K562 (cell line): ENCODE results near the gene DIP2C. TPM values are rescaled to one million over a fixed set of nuclear protein-coding genes. Genes with fewer than 3 reads are reported as not detected.

Source experiments
- CXXC5 ChIP-seq: fragments of 250-450 bp; sonication (Bioruptor Pico); IDR thresholded peaks from 2 replicates; pipeline ENCODE4 v1.8.0; 2022; ENCODE audit warnings: inconsistent platforms, mild to moderate bottlenecking, moderate library complexity
- ETV6 ChIP-seq, 3 experiments: fragments of 150-350 bp in 1 of 3; sonication (generic) in 1 of 3; formaldehyde crosslinking in 1 of 3; IDR thresholded peaks; 2 replicates each; pipeline versions ENCODE4 v1.6.1 to v1.8.0; 2014 to 2022; ENCODE audit warnings: borderline replicate concordance in 2 of 3, low read depth in 2 of 3, antibody characterized with exemption in 1 of 3, low read length in 1 of 3, mild to moderate bottlenecking in 1 of 3, missing genetic modification reagents in 1 of 3
- FOXA3 ChIP-seq, 2 experiments: fragments of 450-650 bp in 1 of 2; sonication (generic) in 1 of 2; formaldehyde crosslinking; IDR thresholded peaks in 1 of 2; conservative IDR thresholded peaks in 1 of 2; 2 replicates each; pipeline versions ENCODE4 v1.4.0 to v1.8.0; 2020 to 2022; ENCODE audit warnings: mild to moderate bottlenecking in 2 of 2, missing genetic modification reagents in 1 of 2
- MTA1 ChIP-seq: fragments of 450-650 bp; IDR thresholded peaks from 2 replicates; pipeline ENCODE4 v1.6.1; 2017; ENCODE audit warnings: borderline replicate concordance
- NFRKB ChIP-seq: fragments of 450-650 bp; IDR thresholded peaks from 2 replicates; pipeline ENCODE4 v1.6.1; 2016; ENCODE audit warnings: low read depth
- NFXL1 ChIP-seq: fragments of 450-650 bp; formaldehyde crosslinking; IDR thresholded peaks from 2 replicates; pipeline ENCODE4 v1.4.0; 2021; ENCODE audit warnings: mild to moderate bottlenecking
- ZNF274 ChIP-seq: IDR thresholded peaks from 2 replicates; pipeline ENCODE4 v1.6.1; 2011; ENCODE audit warnings: low read depth, mild to moderate bottlenecking, low read length, moderate library complexity, borderline replicate concordance
- ZNF830 ChIP-seq: fragments of 250-450 bp; sonication (Bioruptor Pico); IDR thresholded peaks from 2 replicates; pipeline ENCODE4 v1.5.0; 2021; ENCODE audit warnings: mild to moderate bottlenecking
- polyA plus RNA-seq, 8 experiments: library from polyadenylated mRNA; depleted of rRNA in 4 of 8; stranded (reverse) in 5 of 8; unstranded in 3 of 8; fragments of >200 nt; fragmentation: Nextera tagmentation in 2 of 8; fragmentation: Illumina TruSeq in 1 of 8; extraction: Ambion mirVana in 2 of 8; extraction: Trizol in 1 of 8; gene quantifications; 2 replicates each; pipeline versions ENCODE4 v1.2.1 to v1.2.3, GENCODE V29; 2011 to 2014; ENCODE audit warnings: inconsistent platforms in 1 of 8, missing spikeins in 1 of 8
- total RNA-seq, 7 experiments: library from RNA; depleted of rRNA in 6 of 7; stranded (reverse); fragments of >200 nt in 6 of 7; fragmentation: Illumina TruSeq in 2 of 7; extraction: Trizol in 2 of 7; gene quantifications; 2 replicates each; pipeline versions ENCODE4 v1.2.1 to v1.2.3, GENCODE V29; 2011 to 2021; ENCODE audit warnings: low replicate concordance in 1 of 7
- TF ChIP-seq, protein P1 (sequence below): fragments of 450-650 bp; IDR thresholded peaks from 2 replicates; pipeline ENCODE4 v1.7.1; 2018; ENCODE audit warnings: mild to moderate bottlenecking, low read depth; ENCODE audit not compliant: partially characterized antibody
- TF ChIP-seq, protein P2 (sequence below), 2 experiments: fragments of 450-650 bp; IDR thresholded peaks; 2 replicates each; pipeline ENCODE4 v1.6.1; 2016

Gene DIP2C
- total and polyA plus RNA-seq, 9 of the 15 experiments (the other 6 are each of a cell fraction or from before 2014, with no cell fraction given) = 0.01 TPM; not detected in 8

DNA sequence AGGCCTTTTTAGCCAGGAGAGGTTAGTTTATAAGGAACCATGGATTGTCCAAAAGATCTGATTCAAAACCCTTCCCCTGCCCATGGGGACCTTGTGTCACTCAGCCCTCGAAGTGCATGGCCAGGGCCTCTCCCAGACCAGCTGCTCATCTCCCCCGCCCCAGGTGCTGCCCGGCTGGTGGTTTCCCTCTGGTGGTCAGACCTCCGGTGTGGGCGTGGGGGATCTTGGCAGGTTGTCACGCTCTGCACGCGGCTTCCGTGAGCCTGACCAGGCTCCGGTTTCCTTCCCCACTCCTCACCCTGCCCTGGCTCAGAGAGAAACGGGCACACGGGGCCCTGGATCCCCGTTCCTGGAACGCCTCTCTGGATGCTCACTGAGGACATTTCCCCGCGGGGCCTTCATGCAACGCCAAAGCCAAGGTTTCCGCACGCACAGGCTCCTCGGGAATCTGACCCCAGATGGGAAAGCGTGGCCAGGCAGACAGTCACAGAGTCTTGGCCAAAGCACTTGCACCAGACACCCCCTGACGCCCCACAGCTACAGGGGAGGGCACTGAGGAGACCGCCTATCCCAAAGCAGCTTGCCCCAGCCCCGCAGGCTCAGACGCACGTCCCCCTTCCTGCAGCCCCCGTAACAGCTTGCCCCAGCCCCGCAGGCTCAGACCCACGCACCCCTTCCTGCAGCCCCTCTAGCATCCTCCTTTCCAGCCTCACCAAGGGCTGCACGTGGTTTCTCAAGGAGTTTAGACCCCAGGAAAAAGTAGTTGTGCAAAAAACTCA lies 7.8 kb upstream of the DIP2C start (continued):
- TF ChIP-seq NFXL1 (CRISPR knock-in tag) (no peak), ZNF830 (CRISPR knock-in tag) (no peak), FOXA3 (CRISPR knock-in tag; conservative IDR thresholded peaks at IDR 0.05 in 1 of 2, IDR thresholded peaks at IDR 0.05 in 1 of 2) (no peak), MTA1 (no peak), CXXC5 (CRISPR knock-in tag) (no peak), ZNF274 (no peak), ETV6 (IDR thresholded peaks at IDR 0.05; ENCODE audit: borderline replicate concordance in 1 of 2, low read depth in 2 of 2, low read length in 1 of 2) (no peak), ETV6 (CRISPR knock-in tag; IDR thresholded peaks at IDR 0.05; ENCODE audit: borderline replicate concordance) (no peak), NFRKB (no peak)
- TF ChIP-seq, protein P1, sequence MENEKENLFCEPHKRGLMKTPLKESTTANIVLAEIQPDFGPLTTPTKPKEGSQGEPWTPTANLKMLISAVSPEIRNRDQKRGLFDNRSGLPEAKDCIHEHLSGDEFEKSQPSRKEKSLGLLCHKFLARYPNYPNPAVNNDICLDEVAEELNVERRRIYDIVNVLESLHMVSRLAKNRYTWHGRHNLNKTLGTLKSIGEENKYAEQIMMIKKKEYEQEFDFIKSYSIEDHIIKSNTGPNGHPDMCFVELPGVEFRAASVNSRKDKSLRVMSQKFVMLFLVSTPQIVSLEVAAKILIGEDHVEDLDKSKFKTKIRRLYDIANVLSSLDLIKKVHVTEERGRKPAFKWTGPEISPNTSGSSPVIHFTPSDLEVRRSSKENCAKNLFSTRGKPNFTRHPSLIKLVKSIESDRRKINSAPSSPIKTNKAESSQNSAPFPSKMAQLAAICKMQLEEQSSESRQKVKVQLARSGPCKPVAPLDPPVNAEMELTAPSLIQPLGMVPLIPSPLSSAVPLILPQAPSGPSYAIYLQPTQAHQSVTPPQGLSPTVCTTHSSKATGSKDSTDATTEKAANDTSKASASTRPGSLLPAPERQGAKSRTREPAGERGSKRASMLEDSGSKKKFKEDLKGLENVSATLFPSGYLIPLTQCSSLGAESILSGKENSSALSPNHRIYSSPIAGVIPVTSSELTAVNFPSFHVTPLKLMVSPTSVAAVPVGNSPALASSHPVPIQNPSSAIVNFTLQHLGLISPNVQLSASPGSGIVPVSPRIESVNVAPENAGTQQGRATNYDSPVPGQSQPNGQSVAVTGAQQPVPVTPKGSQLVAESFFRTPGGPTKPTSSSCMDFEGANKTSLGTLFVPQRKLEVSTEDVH = no peak
- TF ChIP-seq, protein P2, sequence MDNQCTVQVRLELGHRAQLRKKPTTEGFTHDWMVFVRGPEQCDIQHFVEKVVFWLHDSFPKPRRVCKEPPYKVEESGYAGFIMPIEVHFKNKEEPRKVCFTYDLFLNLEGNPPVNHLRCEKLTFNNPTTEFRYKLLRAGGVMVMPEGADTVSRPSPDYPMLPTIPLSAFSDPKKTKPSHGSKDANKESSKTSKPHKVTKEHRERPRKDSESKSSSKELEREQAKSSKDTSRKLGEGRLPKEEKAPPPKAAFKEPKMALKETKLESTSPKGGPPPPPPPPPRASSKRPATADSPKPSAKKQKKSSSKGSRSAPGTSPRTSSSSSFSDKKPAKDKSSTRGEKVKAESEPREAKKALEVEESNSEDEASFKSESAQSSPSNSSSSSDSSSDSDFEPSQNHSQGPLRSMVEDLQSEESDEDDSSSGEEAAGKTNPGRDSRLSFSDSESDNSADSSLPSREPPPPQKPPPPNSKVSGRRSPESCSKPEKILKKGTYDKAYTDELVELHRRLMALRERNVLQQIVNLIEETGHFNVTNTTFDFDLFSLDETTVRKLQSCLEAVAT (IDR thresholded peaks at IDR 0.05) = no peak
